Type B pancreatic cell (in vitro differentiated cells): ENCODE measurements around the gene MDH2. TPM values are rescaled to one million over a fixed set of nuclear protein-coding genes. Genes with fewer than 3 reads are reported as not detected.
"Not testable (repeated sequence)": the region's sequence is repeated elsewhere in the genome, so short reads cannot be mapped to it uniquely, and the experiment has no call there.

Experiments
- DNase-seq: peaks from one replicate; pipeline ENCODE4 v3.0.0; 2021; ENCODE audit warnings: mixed read lengths; ENCODE audit not compliant: unreplicated experiment; ENCODE audit errors: extremely low spot score
- H3K27ac Mint-ChIP-seq: 2 replicates; pipeline ENCODE4 v1.8.0; 2021; ENCODE audit warnings: mild to moderate bottlenecking, mixed read lengths
- H3K27me3 Mint-ChIP-seq: 2 replicates; pipeline ENCODE4 v1.8.0; 2021; ENCODE audit warnings: mixed read lengths
- H3K36me3 Mint-ChIP-seq: 2 replicates; pipeline ENCODE4 v1.8.0; 2021; ENCODE audit warnings: mixed read lengths
- H3K4me1 Mint-ChIP-seq: one replicate; pipeline ENCODE4 v1.8.0; 2021; ENCODE audit warnings: mixed read lengths; ENCODE audit not compliant: unreplicated experiment
- H3K4me3 Mint-ChIP-seq: 2 replicates; pipeline ENCODE4 v1.8.0; 2021; ENCODE audit warnings: mild to moderate bottlenecking, mixed read lengths
- H3K9me3 Mint-ChIP-seq: 2 replicates; pipeline ENCODE4 v1.8.0; 2021; ENCODE audit warnings: mixed read lengths
- total RNA-seq: library from RNA; stranded (reverse); gene quantifications from 2 replicates; pipeline ENCODE4 v1.2.1, GENCODE V29; 2021; ENCODE audit warnings: low replicate concordance
- TF ChIP-seq, protein P1 (sequence below): fragments of 200-600 bp; sonication (generic); conservative IDR thresholded peaks from 2 replicates; pipeline ENCODE4 v1.5.0; 2021; ENCODE audit warnings: antibody characterized with exemption, mild to moderate bottlenecking

The MDH2 gene
- total RNA-seq, 1 donor from 2014 or later: 177 TPM

DNA sequence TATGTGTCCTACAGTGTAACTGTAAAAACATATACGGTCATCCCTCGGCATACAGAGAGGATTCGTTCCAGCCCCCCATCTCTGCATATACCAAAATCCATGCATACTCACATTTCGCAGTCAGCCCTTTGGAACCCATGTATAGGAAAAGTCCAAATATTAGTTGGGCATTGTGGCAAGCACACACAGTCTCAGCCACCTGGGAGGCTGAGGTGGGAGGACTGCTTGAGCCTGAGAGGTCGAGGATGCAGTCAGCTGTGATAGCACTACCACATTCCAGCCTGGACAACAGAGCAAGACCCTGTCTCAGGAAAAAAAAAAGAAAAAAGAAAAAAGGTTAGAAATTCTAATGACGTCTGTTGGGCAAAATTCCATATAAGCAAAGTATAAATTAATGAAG, 29.1 kb downstream of the MDH2 start:
- no peak overlapping the region for H3K4me3 Mint-ChIP-seq
- DNase-seq: no peak
- H3K4me1 Mint-ChIP-seq: no peaks in the 10 kb centered on the region
- no peaks in the 10 kb centered on the region for H3K27me3 Mint-ChIP-seq
- H3K36me3 Mint-ChIP-seq: no peaks in the 10 kb centered on the region
- no peak overlapping the region for H3K27ac Mint-ChIP-seq
- H3K9me3 Mint-ChIP-seq: no peaks in the 10 kb centered on the region
- TF ChIP-seq, protein P1, sequence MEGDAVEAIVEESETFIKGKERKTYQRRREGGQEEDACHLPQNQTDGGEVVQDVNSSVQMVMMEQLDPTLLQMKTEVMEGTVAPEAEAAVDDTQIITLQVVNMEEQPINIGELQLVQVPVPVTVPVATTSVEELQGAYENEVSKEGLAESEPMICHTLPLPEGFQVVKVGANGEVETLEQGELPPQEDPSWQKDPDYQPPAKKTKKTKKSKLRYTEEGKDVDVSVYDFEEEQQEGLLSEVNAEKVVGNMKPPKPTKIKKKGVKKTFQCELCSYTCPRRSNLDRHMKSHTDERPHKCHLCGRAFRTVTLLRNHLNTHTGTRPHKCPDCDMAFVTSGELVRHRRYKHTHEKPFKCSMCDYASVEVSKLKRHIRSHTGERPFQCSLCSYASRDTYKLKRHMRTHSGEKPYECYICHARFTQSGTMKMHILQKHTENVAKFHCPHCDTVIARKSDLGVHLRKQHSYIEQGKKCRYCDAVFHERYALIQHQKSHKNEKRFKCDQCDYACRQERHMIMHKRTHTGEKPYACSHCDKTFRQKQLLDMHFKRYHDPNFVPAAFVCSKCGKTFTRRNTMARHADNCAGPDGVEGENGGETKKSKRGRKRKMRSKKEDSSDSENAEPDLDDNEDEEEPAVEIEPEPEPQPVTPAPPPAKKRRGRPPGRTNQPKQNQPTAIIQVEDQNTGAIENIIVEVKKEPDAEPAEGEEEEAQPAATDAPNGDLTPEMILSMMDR: no peak

DNA sequence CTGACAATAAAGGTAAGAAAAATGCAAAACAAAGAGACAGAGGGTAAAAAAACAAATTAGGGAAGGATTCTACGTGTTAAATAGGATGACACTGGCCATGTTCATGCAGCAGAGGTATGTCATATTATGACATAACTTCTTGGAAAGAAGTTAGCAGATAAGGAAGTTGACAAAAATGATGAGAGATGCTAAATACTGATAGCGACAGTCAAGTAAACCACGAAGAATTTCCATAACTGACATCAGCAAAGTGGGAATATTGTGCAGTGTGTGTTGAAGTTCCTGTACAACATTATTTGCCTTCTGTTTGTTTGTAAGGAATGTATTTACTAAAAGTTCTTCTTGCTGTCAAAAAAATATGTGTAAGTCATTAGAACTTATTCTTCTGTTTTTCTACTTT, 29.5 kb downstream of the MDH2 start:
- no peaks in the 10 kb centered on the region for H3K27me3 Mint-ChIP-seq
- DNase-seq: no peak

DNA sequence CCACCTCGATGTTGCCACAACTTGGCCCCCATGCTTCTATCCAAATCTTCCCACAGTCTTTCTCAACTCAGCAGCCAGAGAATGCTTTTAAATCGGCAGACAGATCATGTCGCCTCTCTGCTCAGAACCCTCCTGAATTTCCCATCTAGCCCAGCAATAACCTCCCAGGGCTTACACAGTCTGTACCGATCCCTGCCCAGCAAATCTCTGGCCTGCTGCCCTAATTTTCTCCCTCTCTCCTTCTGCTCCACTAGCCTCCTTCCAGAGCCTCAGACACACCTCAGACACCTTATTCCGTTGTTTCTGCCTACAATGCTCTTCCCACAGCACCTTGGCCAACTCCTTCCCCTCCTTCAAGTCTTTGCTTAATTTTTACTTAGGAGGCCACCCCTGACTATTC, 32.3 kb downstream of the MDH2 start:
- H3K27me3 Mint-ChIP-seq: no peaks in the 10 kb centered on the region
- no peaks in the 10 kb centered on the region for H3K36me3 Mint-ChIP-seq
- no peak overlapping the region for H3K27ac Mint-ChIP-seq
- no peak for DNase-seq
- no peaks in the 10 kb centered on the region for H3K9me3 Mint-ChIP-seq
- TF ChIP-seq, protein P1: no peak
- H3K4me1 Mint-ChIP-seq: no peaks in the 10 kb centered on the region
- no peak overlapping the region for H3K4me3 Mint-ChIP-seq

More for the DNA sequence above, 29.5 kb downstream of the MDH2 start:
- Mint-ChIP-seq H3K36me3 (no peaks in the 10 kb centered on the region), H3K4me1 (no peaks in the 10 kb centered on the region), H3K9me3 (no peaks in the 10 kb centered on the region), H3K27ac (no peak overlapping the region), H3K4me3 (no peak overlapping the region)
- TF ChIP-seq, protein P1: no peak

DNA sequence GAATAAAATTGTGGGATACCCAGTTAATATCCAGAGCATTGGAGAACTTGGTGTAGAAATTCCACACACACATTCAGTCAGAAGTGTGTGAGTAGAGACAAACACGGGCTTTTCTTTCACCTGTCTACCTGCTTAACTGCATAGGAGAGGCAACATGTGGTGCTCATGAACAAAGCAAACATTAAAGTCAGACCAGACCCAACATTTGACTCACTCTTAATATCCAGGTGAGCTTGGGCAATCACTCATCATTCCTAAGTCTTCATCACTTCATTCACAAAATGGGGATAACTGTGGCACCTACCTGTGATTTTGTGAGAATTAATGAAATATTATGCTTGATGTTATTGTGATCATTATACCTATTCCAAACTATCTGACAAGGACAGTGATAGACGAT, 36.2 kb downstream of the MDH2 start:
- not testable (repeated sequence) for H3K4me3 Mint-ChIP-seq, H3K27me3 Mint-ChIP-seq, H3K36me3 Mint-ChIP-seq, DNase-seq, H3K9me3 Mint-ChIP-seq, H3K4me1 Mint-ChIP-seq, H3K27ac Mint-ChIP-seq

DNA sequence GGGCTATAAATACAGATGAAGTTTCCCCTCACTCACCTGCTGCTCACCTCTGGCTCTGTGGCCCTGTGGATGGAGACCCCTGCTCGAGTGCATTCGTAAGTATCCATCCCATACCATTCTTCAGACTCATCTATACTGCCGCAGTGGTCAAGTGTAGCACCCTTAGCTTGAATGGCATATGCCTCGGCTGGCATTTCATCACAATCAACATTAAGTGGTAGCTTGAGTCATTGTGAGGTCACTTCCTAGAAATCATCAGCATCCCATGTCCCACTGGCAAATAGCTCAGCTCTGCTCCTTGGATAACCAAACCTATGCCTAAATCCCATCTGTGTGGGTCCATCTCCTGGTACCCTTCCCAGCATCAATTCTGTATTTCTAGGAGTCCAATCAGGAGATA, 38.2 kb downstream of the MDH2 start:
- TF ChIP-seq, protein P1: no peak
- Mint-ChIP-seq H3K4me3 (no peak overlapping the region), H3K36me3 (no peaks in the 10 kb centered on the region), H3K27ac (no peak overlapping the region), H3K9me3 (no peaks in the 10 kb centered on the region), H3K4me1 (peaks cover 7% of the 10 kb centered on the region), H3K27me3 (peaks cover 4% of the 10 kb centered on the region)
- no peak for DNase-seq

DNA sequence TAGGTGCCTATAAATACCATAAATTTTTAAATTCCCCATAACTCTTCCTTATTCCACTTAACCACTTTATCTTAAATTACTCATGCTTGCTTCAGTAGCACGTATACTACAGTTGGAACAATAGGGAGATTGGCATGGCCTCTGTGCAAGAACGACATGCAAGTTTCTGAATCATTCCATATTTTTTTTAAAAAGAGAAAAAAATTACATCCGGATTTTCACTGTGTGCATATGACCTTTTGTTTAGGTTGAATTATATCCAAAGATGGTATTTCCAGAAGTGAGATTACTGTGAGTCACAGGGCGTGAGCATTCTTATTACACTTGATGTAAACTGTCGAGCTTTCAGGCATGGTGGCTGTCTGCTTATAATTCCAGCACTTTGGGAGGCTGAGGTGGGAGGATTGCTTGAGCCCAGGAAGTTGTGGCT, 39.5 kb downstream of the MDH2 start:
- Mint-ChIP-seq H3K4me1 (peaks cover 11% of the 10 kb centered on the region), H3K27ac (peak overlapping the region; percentile 93), H3K4me3 (peak overlapping the region; percentile 28)
- H3K36me3 Mint-ChIP-seq, H3K9me3 Mint-ChIP-seq, DNase-seq, H3K27me3 Mint-ChIP-seq: not testable (repeated sequence)

DNA sequence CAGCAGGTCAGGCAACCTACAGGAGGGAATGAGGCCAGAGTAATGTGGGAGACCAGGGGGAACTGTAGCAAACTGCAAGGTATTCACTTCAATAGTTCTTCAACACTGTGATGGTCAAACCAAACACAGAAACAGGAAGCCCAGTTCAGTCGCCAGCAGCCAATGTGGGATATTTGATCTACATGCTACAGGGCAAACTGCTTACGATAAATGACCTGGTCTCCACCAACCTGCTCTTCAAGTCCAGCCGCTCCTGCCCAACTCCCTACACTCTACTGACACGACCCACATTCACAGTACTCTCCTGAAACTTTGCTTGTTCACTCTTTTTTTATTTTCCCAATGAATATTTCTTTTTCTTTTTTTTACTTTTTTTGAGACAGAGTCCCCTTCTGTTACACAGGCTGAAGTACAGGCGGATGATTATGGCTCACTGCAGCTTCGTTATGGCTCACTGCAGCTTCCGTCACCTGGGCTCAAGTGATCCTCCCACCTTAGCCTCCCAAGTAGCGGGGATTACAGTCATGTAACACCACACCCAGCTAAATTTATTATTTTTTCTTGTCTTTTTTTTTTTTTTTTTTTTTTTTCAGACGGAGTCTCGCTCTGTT, 42.1 kb downstream of the MDH2 start:
- Mint-ChIP-seq H3K27ac (peak overlapping the region; percentile 93), H3K9me3 (no peaks in the 10 kb centered on the region), H3K27me3 (peaks cover 4% of the 10 kb centered on the region)

More for the DNA sequence above, 42.1 kb downstream of the MDH2 start:
- TF ChIP-seq, protein P1: no peak
- no peak for DNase-seq
- peaks cover 3% of the 10 kb centered on the region for H3K36me3 Mint-ChIP-seq
- H3K4me1 Mint-ChIP-seq: peaks cover 11% of the 10 kb centered on the region
- peak overlapping the region; percentile 59 for H3K4me3 Mint-ChIP-seq
